ENCODE measurements around the gene LRRC73. TPM values are rescaled to one million over a fixed set of nuclear protein-coding genes. Genes with fewer than 3 reads are reported as not detected.
A peak's percentile ranks its signal among the peaks of the same experiment; 100 is the strongest.

LRRC73 gene, protein sequence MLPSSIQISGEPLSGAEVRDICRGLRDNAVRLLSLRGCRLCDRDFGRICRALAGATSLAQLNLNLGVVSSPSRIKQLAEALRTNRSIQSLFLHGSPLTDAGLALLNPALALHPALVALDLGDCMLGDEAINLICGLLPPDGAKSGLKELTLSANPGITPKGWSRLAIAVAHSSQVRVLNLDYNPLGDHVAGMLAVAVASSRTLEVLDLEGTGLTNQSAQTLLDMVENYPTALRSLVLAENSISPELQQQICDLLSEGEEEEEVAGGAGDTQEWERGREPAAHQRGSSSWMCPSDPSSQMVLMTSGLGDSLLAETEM
- total RNA-seq (2021) (0.73 to 1.4 TPM (median 0.76 TPM) in 3 replicates), Bru-seq, nascent RNA (percentile 12 among the genes with signal in this experiment)
- long read RNA-seq, experiment 1, partial matches to known transcripts, result 0 of 1 reads
- long read RNA-seq, experiment 1, other reads (novel, unspliced or antisense), result 0 of 1 reads
- long read RNA-seq, experiment 2, result 0 reads
- long read RNA-seq, experiment 3, result 0 reads

DNA sequence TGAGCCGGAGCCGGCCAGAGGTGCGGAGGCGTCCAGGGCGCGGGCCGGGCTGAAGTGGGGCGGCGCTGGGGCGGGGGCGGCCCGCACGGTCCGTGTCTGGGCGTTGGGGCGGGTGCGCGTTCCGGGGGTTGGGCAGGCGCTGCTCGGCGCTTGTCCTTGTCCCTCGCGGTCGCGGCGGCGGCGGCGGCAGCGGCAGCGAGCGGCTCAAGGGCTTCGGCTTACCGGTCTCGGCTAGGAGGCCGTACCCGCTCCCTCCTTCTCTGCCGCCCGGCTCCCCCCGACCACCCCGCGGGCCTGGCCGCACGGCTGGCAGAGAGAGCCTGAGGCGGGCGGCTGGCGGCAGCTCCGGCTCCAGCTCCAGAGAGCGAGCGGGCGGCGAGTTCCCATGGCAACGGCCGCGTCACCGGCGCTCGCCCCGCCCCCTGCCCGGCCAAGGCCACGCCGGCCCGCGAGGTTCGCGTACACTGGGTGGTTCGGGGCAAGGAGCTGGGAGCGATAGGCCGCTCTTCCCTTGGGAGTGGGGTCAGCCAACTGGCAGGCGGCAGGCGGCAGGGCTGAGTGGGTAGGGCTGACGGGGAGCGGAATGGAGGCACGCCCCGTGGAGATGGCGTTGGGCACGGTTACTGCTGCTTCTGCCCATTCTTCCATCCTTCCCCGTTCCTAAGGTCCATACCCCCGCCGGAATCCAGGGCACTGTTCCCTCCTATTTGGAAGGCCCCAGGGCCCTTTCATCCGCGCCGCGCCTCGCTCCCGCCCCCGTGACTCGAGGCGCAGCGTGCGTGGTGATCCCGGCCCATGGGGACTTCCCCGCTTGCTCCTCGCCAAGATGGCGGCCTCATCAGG is at the start of gene LRRC73:
LRRC73 (minus strand) TSS at position 363 of the 843 bp plus-strand sequence. CDS start 561 bp downstream, outside the sequence.
- Mint-ChIP-seq H3K4me1 (peaks cover 27% of the 10 kb centered on the region), H3K9me3 (no peaks in the 10 kb centered on the region), H3K27ac (no peak within 1 kb of the TSS), H3K4me3 (peak within 1 kb of the TSS; percentile 88), H3K36me3 (peaks cover 34% of the 10 kb centered on the region), H3K27me3 (ENCODE audit: low read depth) (peaks cover 28% of the 10 kb centered on the region)
- ATAC-seq, result peak; percentile 56
- ChIA-PET CTCF (interaction anchor here (0.7 to 3.1 kb wide), 16 partner anchors 9 to 281 kb away, joined by 3 to 31 read pairs (median 4); partner anchors contain the start of genes DNPH1, TJAP1 and ZNF318), POLR2A (interaction anchor here (1.1 to 1.4 kb wide), 3 partner anchors 18 to 581 kb away, joined by 3 to 4 read pairs (median 3); partner anchors contain the start of genes CNPY3 and CUL9)
- DNase-seq (ENCODE audit: low spot score), result peak; percentile 84
- TF ChIP-seq ETV6 (CRISPR knock-in tag; IDR thresholded peaks at IDR 0.05) (peak; percentile 76; the same call in 1 of the 2 replicates), TP53 (CRISPR knock-in tag; IDR thresholded peaks at IDR 0.05) (no peak), GABPB1 (CRISPR knock-in tag; IDR thresholded peaks at IDR 0.05) (0 out of 2 replicates have a peak, but pooled peaks have one; percentile 38), FOXJ3 (CRISPR knock-in tag; IDR thresholded peaks at IDR 0.05; ENCODE audit: borderline replicate concordance) (no peak), EMX1 (CRISPR knock-in tag; IDR thresholded peaks at IDR 0.05) (no peak), OVOL2 (CRISPR knock-in tag; IDR thresholded peaks at IDR 0.05; ENCODE audit: borderline replicate concordance) (no peak), SOX15 (CRISPR knock-in tag; IDR thresholded peaks at IDR 0.05) (no peak), CBFB (CRISPR knock-in tag; IDR thresholded peaks at IDR 0.05; ENCODE audit: low read depth) (no peak), ZNF263 (CRISPR knock-in tag; IDR thresholded peaks at IDR 0.05; ENCODE audit: low read depth) (no peak), CREM (CRISPR knock-in tag; IDR thresholded peaks at IDR 0.05) (peak; percentile 65), ZNF232 (CRISPR knock-in tag; IDR thresholded peaks at IDR 0.05) (no peak), RELA (CRISPR knock-in tag; IDR thresholded peaks at IDR 0.05; ENCODE audit: borderline replicate concordance) (no peak), HMGA2 (CRISPR knock-in tag; IDR thresholded peaks at IDR 0.05) (no peak)
- TF ChIP-seq, protein P1, sequence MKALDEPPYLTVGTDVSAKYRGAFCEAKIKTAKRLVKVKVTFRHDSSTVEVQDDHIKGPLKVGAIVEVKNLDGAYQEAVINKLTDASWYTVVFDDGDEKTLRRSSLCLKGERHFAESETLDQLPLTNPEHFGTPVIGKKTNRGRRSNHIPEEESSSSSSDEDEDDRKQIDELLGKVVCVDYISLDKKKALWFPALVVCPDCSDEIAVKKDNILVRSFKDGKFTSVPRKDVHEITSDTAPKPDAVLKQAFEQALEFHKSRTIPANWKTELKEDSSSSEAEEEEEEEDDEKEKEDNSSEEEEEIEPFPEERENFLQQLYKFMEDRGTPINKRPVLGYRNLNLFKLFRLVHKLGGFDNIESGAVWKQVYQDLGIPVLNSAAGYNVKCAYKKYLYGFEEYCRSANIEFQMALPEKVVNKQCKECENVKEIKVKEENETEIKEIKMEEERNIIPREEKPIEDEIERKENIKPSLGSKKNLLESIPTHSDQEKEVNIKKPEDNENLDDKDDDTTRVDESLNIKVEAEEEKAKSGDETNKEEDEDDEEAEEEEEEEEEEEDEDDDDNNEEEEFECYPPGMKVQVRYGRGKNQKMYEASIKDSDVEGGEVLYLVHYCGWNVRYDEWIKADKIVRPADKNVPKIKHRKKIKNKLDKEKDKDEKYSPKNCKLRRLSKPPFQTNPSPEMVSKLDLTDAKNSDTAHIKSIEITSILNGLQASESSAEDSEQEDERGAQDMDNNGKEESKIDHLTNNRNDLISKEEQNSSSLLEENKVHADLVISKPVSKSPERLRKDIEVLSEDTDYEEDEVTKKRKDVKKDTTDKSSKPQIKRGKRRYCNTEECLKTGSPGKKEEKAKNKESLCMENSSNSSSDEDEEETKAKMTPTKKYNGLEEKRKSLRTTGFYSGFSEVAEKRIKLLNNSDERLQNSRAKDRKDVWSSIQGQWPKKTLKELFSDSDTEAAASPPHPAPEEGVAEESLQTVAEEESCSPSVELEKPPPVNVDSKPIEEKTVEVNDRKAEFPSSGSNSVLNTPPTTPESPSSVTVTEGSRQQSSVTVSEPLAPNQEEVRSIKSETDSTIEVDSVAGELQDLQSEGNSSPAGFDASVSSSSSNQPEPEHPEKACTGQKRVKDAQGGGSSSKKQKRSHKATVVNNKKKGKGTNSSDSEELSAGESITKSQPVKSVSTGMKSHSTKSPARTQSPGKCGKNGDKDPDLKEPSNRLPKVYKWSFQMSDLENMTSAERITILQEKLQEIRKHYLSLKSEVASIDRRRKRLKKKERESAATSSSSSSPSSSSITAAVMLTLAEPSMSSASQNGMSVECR (CRISPR knock-in tag; IDR thresholded peaks at IDR 0.05; ENCODE audit: borderline replicate concordance), result peak; percentile 66; the same call in 1 of the 2 replicates
- TF ChIP-seq, protein P2, sequence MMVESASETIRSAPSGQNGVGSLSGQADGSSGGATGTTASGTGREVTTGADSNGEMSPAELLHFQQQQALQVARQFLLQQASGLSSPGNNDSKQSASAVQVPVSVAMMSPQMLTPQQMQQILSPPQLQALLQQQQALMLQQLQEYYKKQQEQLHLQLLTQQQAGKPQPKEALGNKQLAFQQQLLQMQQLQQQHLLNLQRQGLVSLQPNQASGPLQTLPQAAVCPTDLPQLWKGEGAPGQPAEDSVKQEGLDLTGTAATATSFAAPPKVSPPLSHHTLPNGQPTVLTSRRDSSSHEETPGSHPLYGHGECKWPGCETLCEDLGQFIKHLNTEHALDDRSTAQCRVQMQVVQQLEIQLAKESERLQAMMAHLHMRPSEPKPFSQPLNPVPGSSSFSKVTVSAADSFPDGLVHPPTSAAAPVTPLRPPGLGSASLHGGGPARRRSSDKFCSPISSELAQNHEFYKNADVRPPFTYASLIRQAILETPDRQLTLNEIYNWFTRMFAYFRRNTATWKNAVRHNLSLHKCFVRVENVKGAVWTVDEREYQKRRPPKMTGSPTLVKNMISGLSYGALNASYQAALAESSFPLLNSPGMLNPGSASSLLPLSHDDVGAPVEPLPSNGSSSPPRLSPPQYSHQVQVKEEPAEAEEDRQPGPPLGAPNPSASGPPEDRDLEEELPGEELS (CRISPR knock-in tag; IDR thresholded peaks at IDR 0.05), result peak; percentile 13; the same call in 1 of the 2 replicates
- TF ChIP-seq, protein P3, sequence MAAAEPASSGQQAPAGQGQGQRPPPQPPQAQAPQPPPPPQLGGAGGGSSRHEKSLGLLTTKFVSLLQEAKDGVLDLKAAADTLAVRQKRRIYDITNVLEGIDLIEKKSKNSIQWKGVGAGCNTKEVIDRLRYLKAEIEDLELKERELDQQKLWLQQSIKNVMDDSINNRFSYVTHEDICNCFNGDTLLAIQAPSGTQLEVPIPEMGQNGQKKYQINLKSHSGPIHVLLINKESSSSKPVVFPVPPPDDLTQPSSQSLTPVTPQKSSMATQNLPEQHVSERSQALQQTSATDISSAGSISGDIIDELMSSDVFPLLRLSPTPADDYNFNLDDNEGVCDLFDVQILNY (CRISPR knock-in tag; IDR thresholded peaks at IDR 0.05), result 0 out of 2 replicates have a peak, but pooled peaks have one; percentile 55
- TF ChIP-seq, protein P4, sequence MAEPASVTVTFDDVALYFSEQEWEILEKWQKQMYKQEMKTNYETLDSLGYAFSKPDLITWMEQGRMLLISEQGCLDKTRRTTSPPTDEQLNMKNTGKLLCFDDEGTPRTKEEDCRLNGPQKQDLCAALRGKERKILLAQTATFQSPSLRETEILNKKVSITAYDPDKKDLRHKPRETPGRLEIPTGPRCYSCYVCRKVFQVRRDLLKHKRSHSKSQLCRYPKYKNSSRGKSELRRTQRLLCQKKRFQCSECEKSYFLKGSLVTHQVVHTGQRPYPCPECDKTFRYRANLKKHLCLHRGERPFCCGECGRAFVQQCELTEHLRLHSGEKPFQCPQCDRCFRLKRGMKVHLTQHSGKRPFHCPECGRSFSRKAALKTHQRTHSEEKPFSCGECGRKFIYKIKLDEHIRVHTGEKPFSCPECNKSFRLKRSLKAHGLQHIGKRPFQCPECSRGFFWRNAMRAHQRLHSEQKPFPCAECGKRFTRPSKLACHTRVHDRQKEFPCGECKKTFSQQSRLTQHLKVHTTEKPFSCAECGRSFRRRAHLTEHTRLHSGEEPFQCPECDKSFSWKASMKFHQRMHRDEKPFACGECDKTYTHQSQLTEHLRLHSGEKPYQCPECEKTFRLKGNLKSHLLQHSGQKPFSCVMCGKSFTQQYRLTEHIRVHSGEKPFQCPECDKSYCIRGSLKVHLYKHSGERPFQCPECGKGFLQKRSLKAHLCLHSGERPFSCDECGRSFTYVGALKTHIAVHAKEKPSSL (CRISPR knock-in tag; conservative IDR thresholded peaks at IDR 0.05), result no peak
- TF ChIP-seq, protein P5, sequence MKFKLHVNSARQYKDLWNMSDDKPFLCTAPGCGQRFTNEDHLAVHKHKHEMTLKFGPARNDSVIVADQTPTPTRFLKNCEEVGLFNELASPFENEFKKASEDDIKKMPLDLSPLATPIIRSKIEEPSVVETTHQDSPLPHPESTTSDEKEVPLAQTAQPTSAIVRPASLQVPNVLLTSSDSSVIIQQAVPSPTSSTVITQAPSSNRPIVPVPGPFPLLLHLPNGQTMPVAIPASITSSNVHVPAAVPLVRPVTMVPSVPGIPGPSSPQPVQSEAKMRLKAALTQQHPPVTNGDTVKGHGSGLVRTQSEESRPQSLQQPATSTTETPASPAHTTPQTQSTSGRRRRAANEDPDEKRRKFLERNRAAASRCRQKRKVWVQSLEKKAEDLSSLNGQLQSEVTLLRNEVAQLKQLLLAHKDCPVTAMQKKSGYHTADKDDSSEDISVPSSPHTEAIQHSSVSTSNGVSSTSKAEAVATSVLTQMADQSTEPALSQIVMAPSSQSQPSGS (CRISPR knock-in tag; IDR thresholded peaks at IDR 0.05; ENCODE audit: borderline replicate concordance, low read depth), result no peak
- TF ChIP-seq, protein P6, sequence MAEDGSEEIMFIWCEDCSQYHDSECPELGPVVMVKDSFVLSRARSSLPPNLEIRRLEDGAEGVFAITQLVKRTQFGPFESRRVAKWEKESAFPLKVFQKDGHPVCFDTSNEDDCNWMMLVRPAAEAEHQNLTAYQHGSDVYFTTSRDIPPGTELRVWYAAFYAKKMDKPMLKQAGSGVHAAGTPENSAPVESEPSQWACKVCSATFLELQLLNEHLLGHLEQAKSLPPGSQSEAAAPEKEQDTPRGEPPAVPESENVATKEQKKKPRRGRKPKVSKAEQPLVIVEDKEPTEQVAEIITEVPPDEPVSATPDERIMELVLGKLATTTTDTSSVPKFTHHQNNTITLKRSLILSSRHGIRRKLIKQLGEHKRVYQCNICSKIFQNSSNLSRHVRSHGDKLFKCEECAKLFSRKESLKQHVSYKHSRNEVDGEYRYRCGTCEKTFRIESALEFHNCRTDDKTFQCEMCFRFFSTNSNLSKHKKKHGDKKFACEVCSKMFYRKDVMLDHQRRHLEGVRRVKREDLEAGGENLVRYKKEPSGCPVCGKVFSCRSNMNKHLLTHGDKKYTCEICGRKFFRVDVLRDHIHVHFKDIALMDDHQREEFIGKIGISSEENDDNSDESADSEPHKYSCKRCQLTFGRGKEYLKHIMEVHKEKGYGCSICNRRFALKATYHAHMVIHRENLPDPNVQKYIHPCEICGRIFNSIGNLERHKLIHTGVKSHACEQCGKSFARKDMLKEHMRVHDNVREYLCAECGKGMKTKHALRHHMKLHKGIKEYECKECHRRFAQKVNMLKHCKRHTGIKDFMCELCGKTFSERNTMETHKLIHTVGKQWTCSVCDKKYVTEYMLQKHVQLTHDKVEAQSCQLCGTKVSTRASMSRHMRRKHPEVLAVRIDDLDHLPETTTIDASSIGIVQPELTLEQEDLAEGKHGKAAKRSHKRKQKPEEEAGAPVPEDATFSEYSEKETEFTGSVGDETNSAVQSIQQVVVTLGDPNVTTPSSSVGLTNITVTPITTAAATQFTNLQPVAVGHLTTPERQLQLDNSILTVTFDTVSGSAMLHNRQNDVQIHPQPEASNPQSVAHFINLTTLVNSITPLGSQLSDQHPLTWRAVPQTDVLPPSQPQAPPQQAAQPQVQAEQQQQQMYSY (CRISPR knock-in tag; IDR thresholded peaks at IDR 0.05), result 0 out of 2 replicates have a peak, but pooled peaks have one; percentile 7
